Measurements from ENCODE around the gene SETD7. TPM values are rescaled to one million over a fixed set of nuclear protein-coding genes. Genes with fewer than 3 reads are reported as not detected.

Gene SETD7
- total RNA-seq, 1 donor from 2014 or later: 44.9 TPM

DNA sequence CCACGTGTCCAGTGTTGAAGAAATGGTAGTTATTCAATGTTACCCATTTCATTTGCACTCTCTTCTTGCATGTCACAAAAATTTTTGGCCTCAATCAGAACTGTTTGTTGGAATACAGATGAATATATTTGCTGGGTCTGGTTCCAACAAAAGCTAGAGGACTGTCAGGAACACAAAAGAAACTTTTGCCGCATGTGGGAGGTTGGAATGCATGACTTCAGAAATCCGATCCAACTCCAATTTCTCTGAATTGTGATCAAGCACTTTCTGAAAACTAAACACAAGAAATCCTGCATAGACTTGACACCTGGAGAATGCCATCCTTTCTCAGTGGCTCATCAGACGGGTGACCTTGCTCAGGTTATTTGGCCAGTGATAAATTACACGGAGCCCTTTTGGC is 15.4 kb downstream of the SETD7 start:
- H3K27me3 ChIP-seq: no peaks in the 10 kb centered on the region
- intact Hi-C loops (cut with DNase I): no loop called here
- H3K4me1 ChIP-seq: peaks cover 3% of the 10 kb centered on the region
- H3K4me3 ChIP-seq: no peak overlapping the region
- H3K9me3 ChIP-seq: no peaks in the 10 kb centered on the region
- H3K27ac ChIP-seq: no peak overlapping the region
- DNase-seq (no peak), ATAC-seq (no peak)
- H3K36me3 ChIP-seq: peaks cover 23% of the 10 kb centered on the region
- TF ChIP-seq, protein P1, sequence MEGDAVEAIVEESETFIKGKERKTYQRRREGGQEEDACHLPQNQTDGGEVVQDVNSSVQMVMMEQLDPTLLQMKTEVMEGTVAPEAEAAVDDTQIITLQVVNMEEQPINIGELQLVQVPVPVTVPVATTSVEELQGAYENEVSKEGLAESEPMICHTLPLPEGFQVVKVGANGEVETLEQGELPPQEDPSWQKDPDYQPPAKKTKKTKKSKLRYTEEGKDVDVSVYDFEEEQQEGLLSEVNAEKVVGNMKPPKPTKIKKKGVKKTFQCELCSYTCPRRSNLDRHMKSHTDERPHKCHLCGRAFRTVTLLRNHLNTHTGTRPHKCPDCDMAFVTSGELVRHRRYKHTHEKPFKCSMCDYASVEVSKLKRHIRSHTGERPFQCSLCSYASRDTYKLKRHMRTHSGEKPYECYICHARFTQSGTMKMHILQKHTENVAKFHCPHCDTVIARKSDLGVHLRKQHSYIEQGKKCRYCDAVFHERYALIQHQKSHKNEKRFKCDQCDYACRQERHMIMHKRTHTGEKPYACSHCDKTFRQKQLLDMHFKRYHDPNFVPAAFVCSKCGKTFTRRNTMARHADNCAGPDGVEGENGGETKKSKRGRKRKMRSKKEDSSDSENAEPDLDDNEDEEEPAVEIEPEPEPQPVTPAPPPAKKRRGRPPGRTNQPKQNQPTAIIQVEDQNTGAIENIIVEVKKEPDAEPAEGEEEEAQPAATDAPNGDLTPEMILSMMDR (IDR thresholded peaks at IDR 0.05): no peak

DNA sequence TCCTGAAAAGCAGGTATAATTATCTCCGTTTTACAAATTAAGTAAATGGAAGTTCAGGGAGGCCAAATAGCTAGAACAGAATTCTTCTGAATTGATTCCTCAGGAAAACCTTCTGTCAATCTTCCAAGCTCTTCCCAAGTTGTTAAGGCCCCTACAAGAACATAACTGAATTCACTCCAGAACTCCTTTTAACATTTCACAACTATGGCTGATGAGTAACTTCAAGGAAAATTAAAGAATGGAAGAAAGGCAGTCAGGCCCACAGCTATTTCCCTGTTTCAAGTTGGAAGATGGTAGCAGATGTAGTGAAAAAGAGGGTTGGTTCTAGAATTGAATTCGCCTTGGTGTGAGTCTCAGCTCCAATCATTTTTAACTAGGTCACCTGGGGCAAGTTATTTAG is 15.9 kb downstream of the SETD7 start:
- H3K27ac ChIP-seq: no peak overlapping the region
- peaks cover 19% of the 10 kb centered on the region for H3K36me3 ChIP-seq
- H3K9me3 ChIP-seq: no peaks in the 10 kb centered on the region
- no peaks in the 10 kb centered on the region for H3K27me3 ChIP-seq
- TF ChIP-seq, protein P1 (IDR thresholded peaks at IDR 0.05): no peak
- ATAC-seq: no peak
- intact Hi-C loops (cut with DNase I): no loop called here
- peaks cover 8% of the 10 kb centered on the region for H3K4me1 ChIP-seq
- DNase-seq: no peak
- no peak overlapping the region for H3K4me3 ChIP-seq

DNA sequence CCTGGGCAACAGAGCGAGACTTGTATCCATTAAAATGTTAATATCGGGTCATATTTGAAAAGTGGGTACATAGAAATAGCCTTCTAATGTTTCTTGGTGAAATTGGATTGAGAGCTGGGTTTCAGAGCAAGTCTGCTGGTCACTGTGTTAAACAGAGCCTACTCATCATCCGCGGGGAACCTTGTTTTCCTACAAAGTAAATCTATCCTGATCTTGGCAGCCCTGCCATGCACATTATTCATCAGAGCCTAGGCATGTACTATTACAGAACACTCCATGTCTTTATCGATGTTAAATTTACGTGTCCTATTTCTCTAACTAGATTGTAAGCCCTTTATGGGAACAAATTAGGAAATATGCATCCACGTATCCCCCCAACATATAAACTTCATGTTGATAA is 18.7 kb downstream of the SETD7 start:
- intact Hi-C loops (cut with DNase I): no loop called here
- TF ChIP-seq, protein P1 (IDR thresholded peaks at IDR 0.05): no peak
- Histone ChIP-seq H3K4me1 (peaks cover 8% of the 10 kb centered on the region), H3K36me3 (peaks cover 24% of the 10 kb centered on the region), H3K9me3 (no peaks in the 10 kb centered on the region), H3K4me3 (no peak overlapping the region), H3K27me3 (no peaks in the 10 kb centered on the region), H3K27ac (no peak overlapping the region)
- DNase-seq (no peak), ATAC-seq (no peak)

DNA sequence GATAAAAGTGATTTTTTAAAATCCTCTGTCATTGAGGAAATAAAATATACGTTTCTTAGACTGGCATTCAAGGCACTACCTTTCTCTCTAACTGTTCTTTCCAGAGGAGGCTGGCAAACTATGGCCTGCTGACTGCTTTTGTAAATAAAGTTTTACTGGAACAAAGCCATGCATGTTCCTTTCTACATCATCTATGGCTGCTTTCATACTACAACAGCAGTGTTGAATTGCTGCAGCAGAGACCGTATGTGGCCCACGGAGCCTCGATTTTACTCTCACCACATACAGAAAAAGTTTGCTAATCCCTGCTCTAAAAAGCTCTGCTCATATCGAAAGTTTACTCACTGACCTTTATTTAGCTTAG is 20.2 kb downstream of the SETD7 start:
- ATAC-seq (no peak), DNase-seq (no peak)
- intact Hi-C loops (cut with DNase I): no loop called here
- H3K36me3 ChIP-seq: peaks cover 24% of the 10 kb centered on the region
- no peak overlapping the region for H3K27ac ChIP-seq
- no peaks in the 10 kb centered on the region for H3K9me3 ChIP-seq
- TF ChIP-seq, protein P1 (IDR thresholded peaks at IDR 0.05): no peak
- peaks cover 8% of the 10 kb centered on the region for H3K4me1 ChIP-seq
- H3K4me3 ChIP-seq: no peak overlapping the region
- H3K27me3 ChIP-seq: no peaks in the 10 kb centered on the region

DNA sequence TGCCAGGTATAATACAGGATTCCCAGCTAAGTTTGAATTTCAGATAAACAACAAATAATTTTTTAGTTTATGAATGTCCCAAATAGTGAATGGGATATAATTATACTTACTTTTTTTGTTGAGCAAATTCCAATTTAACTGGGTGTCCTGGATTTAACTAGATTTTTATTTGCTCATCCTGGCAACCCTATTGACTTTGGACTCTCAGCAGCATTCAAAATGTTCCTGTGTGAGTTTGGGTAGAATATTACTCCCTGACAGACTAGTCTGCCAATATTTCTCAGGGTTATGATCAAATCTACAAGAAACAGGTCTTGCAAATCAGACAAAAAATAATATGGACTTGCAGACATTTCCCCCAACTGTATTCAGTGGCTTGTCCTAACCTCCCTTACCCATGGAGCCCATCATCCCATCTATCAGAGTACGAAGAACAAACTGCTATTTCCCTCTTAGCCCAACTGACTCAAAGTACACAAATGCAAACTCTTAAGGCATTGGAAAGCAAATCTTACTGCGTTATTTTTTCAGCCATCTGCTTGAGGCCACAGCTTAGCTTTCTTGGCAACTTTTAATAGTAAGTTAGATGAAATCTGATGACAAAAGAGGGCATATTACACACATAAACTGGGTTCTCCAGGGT is 20.7 kb downstream of the SETD7 start:
- TF ChIP-seq, protein P1 (IDR thresholded peaks at IDR 0.05): no peak
- DNase-seq (no peak), ATAC-seq (no peak)
- intact Hi-C loops (cut with DNase I): no loop called here
- no peak overlapping the region for H3K27ac ChIP-seq
- H3K4me1 ChIP-seq: peaks cover 8% of the 10 kb centered on the region
- H3K27me3 ChIP-seq: no peaks in the 10 kb centered on the region
- H3K9me3 ChIP-seq: no peaks in the 10 kb centered on the region
- H3K36me3 ChIP-seq: peaks cover 20% of the 10 kb centered on the region
- H3K4me3 ChIP-seq: no peak overlapping the region
